ES-I3 (cell line): Measurements from ENCODE around the gene C1GALT1.

Experiments
- H3K36me3 ChIP-seq: 2 replicates; pipeline ENCODE4 v1.6.1; 2013; ENCODE audit warnings: mild to moderate bottlenecking, low read length, control low read depth, moderate library complexity; ENCODE audit not compliant: insufficient read depth
- H3K4me1 ChIP-seq: 2 replicates; pipeline ENCODE4 v1.6.1; 2013; ENCODE audit warnings: mild to moderate bottlenecking, control low read depth, low read length; ENCODE audit not compliant: insufficient read depth
- H3K9ac ChIP-seq: 2 replicates; pipeline ENCODE4 v1.6.1; 2013; ENCODE audit warnings: low read depth, mild to moderate bottlenecking, low read length, moderate library complexity
- H3K9me3 ChIP-seq: 2 replicates; pipeline ENCODE4 v1.6.1; 2013; ENCODE audit warnings: mild to moderate bottlenecking, low read length, moderate library complexity; ENCODE audit not compliant: control insufficient read depth, insufficient read depth

The C1GALT1 gene

DNA sequence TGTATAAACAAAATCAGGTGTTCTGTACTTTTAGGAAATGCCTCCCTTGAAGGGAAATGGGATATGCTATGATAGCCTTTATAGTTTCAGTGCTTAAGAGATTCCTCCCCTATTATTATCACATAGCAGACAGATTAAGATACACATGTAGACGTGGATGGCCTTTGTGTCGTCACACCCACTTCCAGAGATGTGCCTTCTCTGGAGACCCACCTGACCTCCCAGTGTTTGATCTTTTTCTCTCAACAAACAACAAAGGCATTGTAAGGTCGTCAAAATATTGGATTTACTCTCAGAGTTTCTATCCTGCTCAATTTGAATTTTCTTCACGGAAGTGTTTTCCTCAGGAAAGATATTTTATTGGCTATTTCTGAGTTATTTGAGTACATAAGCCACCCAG, 25.7 kb upstream of the C1GALT1 start:
- H3K4me1 ChIP-seq, result no peaks in the 10 kb centered on the region
- no peak overlapping the region for H3K9ac ChIP-seq
- no peaks in the 10 kb centered on the region for H3K36me3 ChIP-seq
- H3K9me3 ChIP-seq, result peaks cover 10% of the 10 kb centered on the region

DNA sequence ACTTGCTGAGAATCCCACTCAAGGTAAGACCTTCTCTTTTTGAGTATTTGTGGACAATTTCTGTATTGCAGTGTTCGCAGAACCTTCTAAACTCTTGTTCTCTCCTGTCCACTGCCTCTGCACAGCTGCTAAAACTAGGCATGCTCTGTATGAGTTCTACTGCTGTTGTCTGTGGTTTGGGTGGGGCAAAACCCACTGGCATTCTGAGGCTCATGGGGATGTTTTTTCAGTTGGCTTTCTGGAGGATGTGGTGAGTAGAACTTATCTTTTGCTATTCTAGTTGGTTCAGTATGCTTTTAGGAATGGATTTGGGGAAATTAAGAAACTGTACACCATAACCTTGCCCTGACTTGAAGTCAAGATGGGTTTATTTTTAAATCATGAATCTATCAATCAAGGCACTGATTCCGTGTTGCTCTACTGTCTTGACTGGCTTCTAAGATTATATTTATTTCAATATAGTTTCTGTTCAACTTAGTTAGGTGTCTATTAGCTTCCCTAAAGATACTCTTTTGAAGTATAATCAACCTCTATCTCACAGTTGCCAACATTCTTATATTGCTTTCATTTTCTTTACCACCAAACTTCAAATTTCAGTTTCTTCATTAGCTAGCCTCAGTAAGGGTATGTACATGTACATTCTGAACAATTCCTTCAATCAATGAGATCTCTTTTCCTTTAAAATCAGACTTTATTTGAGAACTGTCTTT, 25.0 kb upstream of the C1GALT1 start:
- Histone ChIP-seq H3K4me1 (no peaks in the 10 kb centered on the region), H3K9ac (no peak overlapping the region), H3K9me3 (peaks cover 10% of the 10 kb centered on the region), H3K36me3 (no peaks in the 10 kb centered on the region)

DNA sequence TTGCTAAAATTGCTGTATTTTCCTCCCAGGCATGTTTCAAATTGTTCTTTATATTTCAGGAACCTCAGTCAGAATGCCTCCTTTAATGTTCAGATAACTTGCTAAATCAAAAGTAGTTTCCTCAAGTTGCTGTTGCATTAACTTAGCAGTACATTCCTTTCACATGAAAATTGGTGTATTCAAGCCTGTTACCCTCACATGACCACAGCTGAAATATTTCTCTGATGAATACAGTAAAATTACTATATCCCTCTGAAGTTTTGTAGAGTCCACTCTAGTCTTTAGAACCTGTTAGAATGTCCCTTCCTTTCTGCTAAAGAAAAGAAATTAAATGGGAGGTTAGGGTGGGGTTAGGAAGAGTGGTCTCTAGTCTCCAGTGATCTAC, 24.5 kb upstream of the C1GALT1 start:
- peaks cover 10% of the 10 kb centered on the region for H3K9me3 ChIP-seq

DNA sequence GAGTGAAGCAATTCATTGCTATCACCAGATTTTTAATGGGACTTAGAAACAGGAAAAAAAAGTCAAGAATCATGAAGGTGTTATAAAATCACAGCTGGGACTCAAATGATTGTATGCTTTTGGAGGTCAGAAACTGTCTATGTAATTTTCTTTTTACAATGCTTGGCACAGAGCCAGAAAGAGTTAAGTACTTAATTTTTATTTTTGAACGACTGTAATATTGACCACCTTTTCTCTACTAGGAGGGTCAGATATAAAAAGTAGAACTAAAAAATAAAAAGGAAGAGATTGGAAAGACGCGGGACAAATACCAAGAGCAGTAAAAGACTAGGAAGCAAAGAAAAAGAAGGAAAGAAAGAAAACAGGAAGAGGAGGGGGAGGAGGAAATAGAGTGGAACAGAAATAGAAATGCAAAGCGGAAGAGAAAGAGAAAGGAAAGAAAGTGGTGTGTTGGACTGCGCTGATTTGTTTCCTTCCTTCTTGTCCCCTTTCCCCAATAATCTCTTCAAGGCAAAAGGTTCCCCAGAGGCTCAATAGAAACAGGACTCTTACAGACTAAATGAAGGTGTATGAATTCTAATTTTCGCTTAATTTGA, 23.2 kb upstream of the C1GALT1 start:
- Histone ChIP-seq H3K9ac (no peak overlapping the region), H3K4me1 (no peaks in the 10 kb centered on the region), H3K9me3 (peaks cover 9% of the 10 kb centered on the region), H3K36me3 (no peaks in the 10 kb centered on the region)

More for the DNA sequence above, 24.5 kb upstream of the C1GALT1 start:
- Histone ChIP-seq H3K36me3 (no peaks in the 10 kb centered on the region), H3K9ac (no peak overlapping the region), H3K4me1 (no peaks in the 10 kb centered on the region)

DNA sequence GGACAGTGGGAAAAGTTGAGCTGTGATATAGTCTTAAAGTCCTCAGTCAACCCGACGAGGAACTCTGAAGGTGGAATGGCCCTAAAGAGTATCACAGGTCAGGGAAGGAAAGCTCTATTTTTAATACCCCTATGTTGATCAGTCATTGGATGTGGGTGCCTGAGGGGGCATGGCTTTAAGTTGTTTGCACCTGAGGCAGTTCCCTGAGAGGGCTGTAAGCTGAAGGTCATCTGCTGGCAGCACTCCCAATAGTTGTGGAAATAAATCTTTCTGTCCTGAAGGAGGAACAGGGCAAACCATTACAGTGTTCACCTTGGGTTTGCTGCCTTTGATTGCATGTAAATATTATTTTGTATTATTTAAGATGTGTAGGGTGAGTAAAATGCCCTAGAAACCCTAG, 17.8 kb upstream of the C1GALT1 start:
- Histone ChIP-seq H3K4me1 (peaks cover 6% of the 10 kb centered on the region; the same call in 1 of the 2 replicates), H3K36me3 (no peaks in the 10 kb centered on the region), H3K9me3 (no peaks in the 10 kb centered on the region), H3K9ac (no peak overlapping the region)

DNA sequence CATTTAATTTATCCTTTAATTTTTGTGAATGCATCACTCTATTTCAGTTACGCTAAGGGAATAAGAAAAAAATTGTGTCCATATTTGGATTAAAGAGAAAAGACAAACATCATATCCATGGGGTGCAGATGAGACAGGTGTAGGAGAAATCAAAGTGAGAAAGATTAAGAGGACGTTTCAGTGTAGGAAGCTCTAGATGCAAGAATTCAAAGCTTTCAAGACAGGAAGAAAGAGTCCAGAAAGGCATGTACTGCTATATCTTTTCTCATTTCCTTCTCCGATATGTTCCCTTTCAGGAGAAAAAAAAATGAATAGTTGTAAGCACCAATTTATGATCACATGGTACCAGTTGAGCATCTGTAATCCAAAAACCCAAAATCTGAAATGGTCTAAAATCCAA, 17.0 kb upstream of the C1GALT1 start:
- H3K9ac ChIP-seq, result no peak overlapping the region
- H3K4me1 ChIP-seq, result peaks cover 6% of the 10 kb centered on the region; the same call in 1 of the 2 replicates

DNA sequence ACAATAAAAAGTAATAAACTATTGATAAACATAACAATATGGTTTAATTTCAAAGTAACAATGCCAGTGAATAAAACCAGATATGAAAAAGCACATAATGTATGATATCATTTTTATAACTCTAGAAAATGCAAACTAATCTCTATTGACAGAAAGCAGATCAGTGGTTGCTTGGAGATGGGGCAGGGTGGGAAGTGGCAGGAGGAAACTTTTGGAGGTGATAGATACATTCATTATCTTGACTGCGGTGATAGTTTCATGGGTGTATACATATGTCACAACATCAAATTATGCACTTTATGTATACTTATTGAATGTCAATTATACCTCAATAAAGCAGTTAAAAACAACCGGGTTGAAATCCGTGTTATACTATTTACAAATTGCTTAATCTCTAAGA, 16.0 kb upstream of the C1GALT1 start:
- Histone ChIP-seq H3K9ac (no peak overlapping the region), H3K9me3 (no peaks in the 10 kb centered on the region), H3K4me1 (peaks cover 6% of the 10 kb centered on the region; the same call in 1 of the 2 replicates), H3K36me3 (no peaks in the 10 kb centered on the region)

More for the DNA sequence above, 17.0 kb upstream of the C1GALT1 start:
- Histone ChIP-seq H3K9me3 (no peaks in the 10 kb centered on the region), H3K36me3 (no peaks in the 10 kb centered on the region)

DNA sequence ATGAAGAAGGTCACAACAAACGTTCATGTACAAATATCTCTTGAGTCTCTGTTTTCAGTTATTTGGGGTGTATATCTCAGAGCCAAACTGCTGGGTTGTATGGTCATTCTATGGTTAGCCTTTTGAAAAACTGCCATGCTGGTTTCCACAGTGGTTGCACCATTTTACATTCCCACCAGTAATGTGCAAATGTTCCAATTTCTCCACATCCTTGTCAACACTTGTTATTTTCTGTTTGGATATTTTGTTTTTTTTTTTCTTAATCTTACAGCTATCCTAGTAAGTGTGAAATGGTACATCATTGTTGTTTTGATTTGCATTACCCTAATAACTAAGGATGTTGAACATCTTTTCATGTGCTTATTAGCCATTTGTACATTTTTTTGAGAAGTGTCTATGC, 13.0 kb upstream of the C1GALT1 start:
- peaks cover 6% of the 10 kb centered on the region; the same call in 1 of the 2 replicates for H3K4me1 ChIP-seq
- H3K9me3 ChIP-seq, result peaks cover 4% of the 10 kb centered on the region; the same call in 1 of the 2 replicates
- H3K36me3 ChIP-seq, result no peaks in the 10 kb centered on the region
- H3K9ac ChIP-seq, result no peak overlapping the region

DNA sequence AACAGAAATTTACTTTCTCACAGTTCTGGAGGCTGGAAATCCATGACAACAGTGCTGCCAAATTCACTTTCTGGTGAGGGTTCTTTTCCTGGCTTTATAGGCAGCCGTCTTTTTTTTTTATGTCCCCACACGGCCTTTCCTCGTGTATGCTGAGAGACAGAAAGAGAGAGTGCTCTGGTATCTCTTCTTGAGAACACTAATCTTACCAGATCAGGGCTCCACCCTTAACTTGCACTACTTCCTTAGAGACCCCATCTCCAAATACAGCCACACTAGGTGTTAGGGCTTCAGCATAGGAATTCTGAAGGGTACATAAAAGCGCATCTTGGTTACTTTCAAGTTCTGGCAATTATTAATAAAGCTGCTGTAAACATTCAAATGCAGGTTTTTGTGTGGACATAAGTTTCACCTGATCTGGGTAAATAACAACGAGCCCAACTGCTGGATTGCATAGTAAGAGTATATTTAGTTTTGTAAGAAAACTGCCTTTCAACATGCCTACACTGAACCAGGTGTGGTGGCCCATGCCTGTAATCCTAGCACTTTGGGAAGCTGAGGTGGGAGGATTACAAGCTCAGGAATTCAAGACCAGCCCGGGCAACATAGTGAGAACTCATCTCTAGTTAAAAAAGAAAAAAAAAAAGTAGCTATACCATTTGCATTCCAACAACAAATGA, 8.2 kb upstream of the C1GALT1 start:
- H3K9ac ChIP-seq, result no peak overlapping the region
- no peaks in the 10 kb centered on the region for H3K36me3 ChIP-seq

DNA sequence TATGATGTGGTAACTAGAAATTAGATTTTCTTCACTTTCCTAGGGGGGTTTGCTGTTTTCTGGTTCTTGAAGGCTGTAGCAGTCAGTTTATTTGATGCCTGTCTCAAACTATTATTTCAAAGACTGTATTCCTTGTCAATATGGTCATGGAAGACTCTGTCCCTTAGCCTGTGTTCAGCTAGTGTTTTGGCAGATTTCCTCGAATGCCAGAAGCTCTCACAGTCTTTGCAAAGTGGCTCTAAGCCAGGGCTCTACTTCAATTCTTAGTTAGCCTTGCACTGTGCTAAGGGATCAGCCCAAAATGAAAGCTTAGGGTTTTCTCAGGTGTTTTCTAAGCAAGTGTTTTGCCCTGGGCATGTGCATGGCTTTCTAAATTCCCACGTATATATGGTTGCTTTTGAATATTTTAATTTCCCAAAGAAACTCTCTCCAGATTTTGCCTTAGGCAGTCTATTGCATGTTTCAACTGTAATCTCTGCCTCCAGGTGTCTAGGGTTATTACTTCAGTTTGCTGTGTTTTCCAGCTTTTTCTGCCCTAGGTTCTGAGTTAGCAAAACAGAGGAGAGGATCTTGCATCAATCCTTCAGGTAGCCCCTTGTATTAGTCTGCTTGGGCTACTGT, 7.2 kb upstream of the C1GALT1 start:
- Histone ChIP-seq H3K9me3 (peaks cover 4% of the 10 kb centered on the region; the same call in 1 of the 2 replicates), H3K9ac (no peak overlapping the region), H3K4me1 (peaks cover 25% of the 10 kb centered on the region), H3K36me3 (no peaks in the 10 kb centered on the region)

More for the DNA sequence above, 8.2 kb upstream of the C1GALT1 start:
- Histone ChIP-seq H3K9me3 (peaks cover 4% of the 10 kb centered on the region; the same call in 1 of the 2 replicates), H3K4me1 (peaks cover 25% of the 10 kb centered on the region)

DNA sequence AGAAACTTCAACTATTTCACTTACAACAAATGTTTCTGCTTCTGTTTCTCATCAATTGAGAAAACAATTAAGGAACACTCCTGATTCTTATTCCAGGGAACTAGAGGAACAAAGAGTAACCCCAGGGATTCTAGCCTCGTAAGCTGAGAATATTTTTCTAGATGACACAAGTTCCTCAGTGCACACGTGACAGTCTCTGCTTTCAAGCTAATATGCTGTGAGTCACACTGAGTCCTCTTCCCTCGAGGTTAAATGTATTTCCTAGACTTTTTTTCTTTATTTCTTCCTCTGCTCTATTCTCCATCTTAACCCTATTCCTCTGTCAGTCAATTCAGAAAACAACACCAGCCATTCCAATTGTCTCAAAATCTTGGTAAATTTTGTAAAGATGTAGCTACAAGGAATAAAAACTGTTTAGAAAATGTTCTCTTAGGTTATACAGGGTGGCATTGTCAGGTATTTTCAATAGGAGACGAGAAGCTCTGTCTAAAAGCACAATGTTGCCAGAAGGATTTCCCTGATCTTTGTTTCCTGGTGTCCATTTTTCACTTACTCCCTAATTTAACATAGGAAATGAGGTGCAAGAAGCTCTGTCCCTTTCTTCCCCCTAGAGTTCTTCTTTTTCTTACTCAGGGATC, 5.8 kb upstream of the C1GALT1 start:
- Histone ChIP-seq H3K4me1 (peaks cover 30% of the 10 kb centered on the region), H3K36me3 (no peaks in the 10 kb centered on the region), H3K9me3 (peaks cover 4% of the 10 kb centered on the region; the same call in 1 of the 2 replicates), H3K9ac (no peak overlapping the region)

DNA sequence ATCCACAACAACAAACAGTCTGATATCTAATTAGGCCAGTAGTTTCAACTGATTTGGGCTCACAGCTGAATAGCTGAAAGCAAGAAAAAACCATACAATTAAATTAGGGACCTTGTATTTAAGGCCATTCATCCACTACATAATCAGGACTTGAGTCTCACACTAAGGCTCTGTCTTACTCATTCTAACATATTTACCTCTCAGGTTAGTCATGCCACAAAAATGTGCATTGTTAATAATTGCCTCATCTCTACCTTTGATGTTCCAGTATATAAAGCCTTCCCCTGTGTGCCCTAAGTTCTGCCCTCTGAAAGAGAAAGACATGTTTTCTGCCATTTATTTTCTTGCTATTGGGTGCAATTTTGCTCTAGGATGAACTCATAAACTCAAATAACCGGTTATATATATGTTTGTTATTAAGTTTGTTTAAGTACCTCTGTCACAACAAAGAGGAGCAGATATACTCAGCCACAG, 5.3 kb upstream of the C1GALT1 start:
- Histone ChIP-seq H3K36me3 (no peaks in the 10 kb centered on the region), H3K9ac (no peak overlapping the region), H3K4me1 (peaks cover 30% of the 10 kb centered on the region), H3K9me3 (peaks cover 2% of the 10 kb centered on the region; the same call in 1 of the 2 replicates)

DNA sequence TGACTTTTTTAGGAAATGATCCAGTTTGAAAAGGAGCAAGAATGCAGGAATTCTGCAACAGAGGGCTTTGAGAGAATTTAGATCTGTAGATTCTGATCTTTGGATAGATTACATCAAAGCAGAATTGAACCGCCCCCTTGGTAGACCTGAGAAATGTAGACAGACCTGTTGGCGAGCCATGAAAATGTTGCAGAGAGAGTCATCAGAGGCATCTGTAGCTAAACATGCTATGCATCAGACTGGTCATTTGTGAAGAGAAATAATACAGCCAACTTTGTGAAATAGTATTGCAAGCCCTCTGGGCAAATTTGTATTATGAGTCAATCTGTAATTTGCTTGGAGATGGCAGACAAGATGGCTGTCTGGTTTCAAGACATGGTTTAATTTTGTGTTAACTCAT, 4.3 kb upstream of the C1GALT1 start:
- H3K4me1 ChIP-seq, result peaks cover 30% of the 10 kb centered on the region
- no peak overlapping the region for H3K9ac ChIP-seq
- no peaks in the 10 kb centered on the region for H3K36me3 ChIP-seq
- no peaks in the 10 kb centered on the region for H3K9me3 ChIP-seq

DNA sequence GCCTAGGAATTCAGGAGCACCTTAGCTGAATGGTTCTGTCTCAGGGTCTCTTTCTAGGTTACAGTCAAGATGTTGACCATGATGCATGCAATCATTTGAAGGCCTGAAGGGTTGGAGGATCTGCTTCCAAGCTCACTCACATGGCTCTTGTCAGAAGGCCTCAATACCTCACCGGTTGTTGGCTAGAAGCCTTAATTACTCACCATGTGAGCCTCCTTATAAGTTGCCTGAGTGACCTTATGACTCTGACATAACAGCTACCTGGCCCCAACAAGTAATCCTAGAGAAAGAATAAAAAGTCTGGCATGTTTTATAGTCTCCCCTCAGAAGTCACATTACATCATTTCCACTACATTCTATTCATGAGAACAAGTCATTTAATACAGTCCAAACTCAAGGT, 3.4 kb upstream of the C1GALT1 start:
- Histone ChIP-seq H3K9me3 (no peaks in the 10 kb centered on the region), H3K4me1 (peaks cover 30% of the 10 kb centered on the region), H3K36me3 (no peaks in the 10 kb centered on the region), H3K9ac (no peak overlapping the region)
